ENCODE data around the gene ARFIP1.

ARFIP1 gene

DNA sequence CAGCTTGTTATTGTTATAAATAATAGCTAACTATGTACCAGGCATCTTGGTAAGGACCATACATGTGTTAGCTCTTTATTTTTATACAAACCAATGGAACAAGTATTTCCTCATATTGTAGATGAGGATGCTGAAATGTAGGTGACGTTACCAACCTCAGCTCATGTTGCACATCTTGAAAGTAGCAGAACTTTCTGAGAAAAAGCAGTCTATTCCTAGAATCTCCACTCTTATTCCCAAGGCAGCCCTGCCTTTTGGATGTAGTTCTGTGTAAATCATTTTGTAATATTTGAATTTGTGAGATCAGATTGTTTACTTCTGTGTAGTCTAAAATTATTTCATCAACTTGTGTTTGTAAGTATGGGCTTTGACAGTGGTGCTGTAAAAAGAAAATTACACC, 161.7 kb downstream of the ARFIP1 start:
- no peak for DNase-seq

GRCh38 chr4:152942346-152942745, 162.6 kb downstream of the ARFIP1 start:
- no peak for DNase-seq

- DNase-seq = no peak
These were observed 163.9 kb downstream of the ARFIP1 start for GRCh38 chr4:152943672-152944071.

GRCh38 chr4:152944666-152945320, 165.0 kb downstream of the ARFIP1 start:
- DNase-seq = no peak

DNA sequence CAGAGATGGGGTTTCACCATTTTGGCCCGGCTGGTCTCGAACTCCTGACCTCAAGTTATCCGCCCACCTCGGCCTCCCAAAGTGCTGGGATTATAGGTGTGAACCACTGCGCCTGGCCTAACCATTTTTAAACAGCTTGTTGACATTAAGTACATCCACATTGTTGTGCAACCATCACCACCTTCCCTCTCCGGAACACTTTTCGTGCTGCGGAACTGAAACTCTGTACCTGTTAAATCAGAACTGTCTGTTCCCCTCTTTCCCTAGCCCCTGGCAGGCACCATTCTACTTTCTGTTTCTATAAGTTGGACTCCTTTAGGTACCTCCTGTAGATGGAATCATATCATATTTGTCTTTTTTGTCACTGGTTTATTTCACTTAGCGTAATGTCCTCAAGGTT, 165.9 kb downstream of the ARFIP1 start:
- DNase-seq = no peak

GRCh38 chr4:152946446-152946845, 166.7 kb downstream of the ARFIP1 start:
- DNase-seq = no peak

DNA sequence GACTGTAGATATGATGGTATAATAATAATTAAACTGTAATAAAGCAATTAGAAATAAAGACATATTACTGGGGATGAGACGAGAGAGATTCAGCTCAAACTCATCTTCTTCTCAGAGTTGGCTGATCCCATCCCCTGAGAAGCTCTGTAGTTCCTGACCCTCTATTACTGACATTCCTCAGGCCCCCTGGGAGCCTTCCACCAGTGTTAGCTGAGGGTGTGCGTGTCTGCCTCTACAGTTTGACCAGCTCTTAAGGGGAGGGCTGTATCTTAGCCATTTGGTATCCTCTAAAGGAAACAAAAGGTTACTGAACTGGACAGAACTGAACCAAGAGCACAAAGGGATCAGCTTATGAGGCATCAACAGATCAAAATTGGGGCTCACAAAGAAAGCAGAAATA, 167.6 kb downstream of the ARFIP1 start:
- no peak for DNase-seq

DNA sequence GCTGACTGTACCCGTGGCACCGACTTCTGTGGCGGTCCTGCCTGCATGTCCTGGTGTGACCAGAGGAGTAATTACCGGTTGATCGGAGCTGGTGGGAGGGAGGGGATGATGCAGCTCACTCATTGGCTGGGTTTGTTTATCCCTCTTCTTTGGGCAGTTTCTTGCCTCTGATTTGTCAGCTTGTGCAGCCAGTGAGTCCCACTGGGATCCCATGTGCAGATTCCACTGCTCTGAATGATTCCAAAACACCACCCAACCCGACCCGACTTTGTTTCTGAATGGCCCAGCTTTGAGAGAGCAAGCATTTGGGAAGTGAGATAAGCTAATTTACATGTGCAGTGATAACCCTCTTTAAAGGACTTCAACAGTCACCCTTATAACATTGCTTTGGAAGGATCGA, 170.2 kb downstream of the ARFIP1 start:
- DNase-seq = no peak

DNA sequence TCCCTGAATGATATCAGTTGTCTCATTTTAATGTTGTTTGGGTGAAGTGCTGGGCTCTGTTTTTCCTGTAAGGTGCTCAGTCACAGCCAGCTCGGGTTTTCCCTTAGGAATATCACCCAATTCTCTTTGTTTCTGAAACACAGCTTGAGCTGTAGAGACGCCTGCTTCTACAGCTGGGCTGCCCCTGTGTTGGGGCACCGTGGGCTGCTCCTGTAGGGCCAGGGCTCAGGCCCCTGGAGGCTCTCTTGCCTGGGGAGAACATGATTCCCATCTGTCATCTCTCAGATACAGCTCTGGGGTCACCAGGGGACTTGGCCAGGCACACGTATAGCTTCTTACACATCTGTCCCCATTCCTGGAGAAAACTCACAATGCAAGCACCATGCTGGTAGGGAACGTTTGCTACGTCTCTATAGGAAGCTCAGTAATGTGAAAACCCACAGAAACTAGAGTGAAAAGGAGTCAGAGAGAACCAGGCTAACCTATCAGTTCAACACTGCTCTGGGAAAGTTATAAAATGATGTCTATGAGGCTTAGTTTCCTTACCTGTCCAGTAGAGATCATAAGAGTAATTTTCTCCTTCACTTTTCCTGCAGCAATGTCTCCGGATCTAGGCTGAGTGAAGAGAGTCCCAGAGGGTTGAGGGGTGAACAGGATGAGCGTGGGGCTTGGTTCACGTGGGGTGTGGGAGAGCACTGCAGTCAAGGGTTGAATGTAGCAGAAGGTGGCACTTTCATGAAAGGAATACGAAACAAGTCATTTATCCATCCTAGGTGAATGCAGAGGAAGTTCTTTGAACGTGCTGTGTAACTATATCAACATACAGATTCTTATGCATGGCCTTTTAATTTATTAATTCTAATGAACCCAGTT, 170.9 kb downstream of the ARFIP1 start:
- DNase-seq = no peak

GRCh38 chr4:152951348-152951747, 171.6 kb downstream of the ARFIP1 start:
- no peak for DNase-seq

- no peak for DNase-seq
These were observed 173.8 kb downstream of the ARFIP1 start for GRCh38 chr4:152953514-152953913.

GRCh38 chr4:152954741-152955140, 175.0 kb downstream of the ARFIP1 start:
- DNase-seq = no peak

GRCh38 chr4:152956147-152956546, 176.4 kb downstream of the ARFIP1 start:
- no peak for DNase-seq

GRCh38 chr4:152956650-152957436, 177.1 kb downstream of the ARFIP1 start:
- no peak for DNase-seq

DNA sequence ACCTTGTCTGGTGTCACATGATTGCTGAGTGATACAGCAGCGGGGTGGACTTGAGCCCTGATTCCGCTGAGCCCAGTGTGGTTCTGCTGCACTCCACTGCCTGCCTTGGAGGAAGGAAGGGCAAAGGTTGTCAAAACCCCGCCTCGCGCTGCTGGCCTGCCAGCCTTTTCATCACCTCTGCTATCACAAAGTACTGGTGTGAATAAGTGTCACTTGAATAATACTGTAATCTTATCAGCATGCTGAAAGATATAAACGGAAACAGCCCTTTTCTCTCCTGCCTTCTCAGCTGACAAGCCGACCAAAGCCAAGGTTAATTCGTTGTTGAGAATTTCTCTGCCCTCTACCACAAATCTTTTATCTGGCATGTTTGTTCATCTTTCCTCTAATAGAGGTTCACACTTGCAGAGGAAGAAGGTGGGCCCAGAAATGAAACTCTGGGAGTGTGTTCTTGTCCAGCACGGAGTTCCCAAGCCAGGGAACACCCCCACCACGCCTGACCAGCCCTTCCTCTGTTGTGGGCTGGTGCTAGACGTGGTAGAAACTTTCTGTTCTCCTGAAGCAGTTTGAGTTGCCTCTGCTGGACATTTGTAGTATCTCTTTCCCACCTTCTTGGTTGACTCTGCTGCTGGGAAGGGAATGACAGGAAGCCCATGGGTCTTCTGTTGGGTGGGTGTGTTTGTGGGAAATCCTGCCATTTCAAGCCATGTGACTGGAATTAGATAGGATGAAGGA, 177.8 kb downstream of the ARFIP1 start:
- no peak for DNase-seq

- no peak for DNase-seq
These were observed 179.3 kb downstream of the ARFIP1 start for GRCh38 chr4:152959080-152959479.

- no peak for DNase-seq
These were observed 180.3 kb downstream of the ARFIP1 start for GRCh38 chr4:152960082-152960481.

- DNase-seq = no peak
These were observed 181.4 kb downstream of the ARFIP1 start for GRCh38 chr4:152961014-152961772.

DNA sequence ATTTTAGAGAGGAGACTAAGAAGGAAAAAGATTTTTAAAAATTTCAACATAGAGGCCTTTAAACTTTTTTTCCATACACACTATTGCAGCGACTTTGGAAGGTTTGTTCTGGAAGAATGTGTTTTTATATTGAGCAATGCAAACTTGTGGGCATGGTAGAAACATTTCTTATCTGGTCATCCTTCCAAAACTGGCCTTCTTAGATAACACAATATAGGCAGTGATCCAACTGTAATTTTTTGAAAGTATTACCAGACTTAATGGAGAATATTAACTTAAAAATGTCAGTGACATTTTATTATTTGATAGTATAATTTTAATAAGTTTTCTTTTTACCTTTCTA, 182.0 kb downstream of the ARFIP1 start:
- no peak for DNase-seq
